K562 (cell line): ENCODE results near the gene DND1. TPM values are rescaled to one million over a fixed set of nuclear protein-coding genes. Genes with fewer than 3 reads are reported as not detected.

Experiments used
- ATF7 ChIP-seq: fragments of 450-650 bp; IDR thresholded peaks from 2 replicates; pipeline ENCODE4 v1.7.1; 2014; ENCODE audit warnings: mild to moderate bottlenecking, moderate library complexity
- BRD9 ChIP-seq: fragments of 450-650 bp; IDR thresholded peaks from 2 replicates; pipeline ENCODE4 v1.6.1; 2018; ENCODE audit warnings: low read depth; ENCODE audit not compliant: partially characterized antibody
- CBFB ChIP-seq: sonication (generic); formaldehyde crosslinking; IDR thresholded peaks from 2 replicates; pipeline ENCODE4 v1.4.0; 2020; ENCODE audit warnings: mild to moderate bottlenecking, missing genetic modification reagents
- EGR1 ChIP-seq: fragments of 450-650 bp; conservative IDR thresholded peaks from 2 replicates; pipeline ENCODE4 v1.6.1; 2017; ENCODE audit warnings: mild to moderate bottlenecking
- EP400 ChIP-seq: fragments of 450-650 bp; IDR thresholded peaks from 2 replicates; pipeline ENCODE4 v1.6.1; 2017; ENCODE audit warnings: antibody characterized with exemption, mild to moderate bottlenecking, moderate library complexity
- GABPA ChIP-seq: fragments of 200-800 bp; sonication (Bioruptor generic); conservative IDR thresholded peaks from 2 replicates; pipeline ENCODE4 v1.6.1; 2016; ENCODE audit warnings: low read depth, missing genetic modification characterization, missing compliant biosample characterization
- HNRNPK ChIP-seq: fragments of 200-400 bp; formaldehyde crosslinking; IDR thresholded peaks from one replicate; pipeline ENCODE4 v1.6.1; 2018; ENCODE audit warnings: mild to moderate bottlenecking, low read depth, low read length; ENCODE audit not compliant: poor library complexity, severe bottlenecking
- KLF13 ChIP-seq: fragments of 450-650 bp; IDR thresholded peaks from 2 replicates; pipeline ENCODE4 v1.6.1; 2016; ENCODE audit warnings: missing genetic modification characterization, low read depth, mild to moderate bottlenecking, missing compliant biosample characterization, moderate library complexity, borderline replicate concordance
- NCOR1 ChIP-seq: fragments of 450-650 bp; IDR thresholded peaks from 2 replicates; pipeline ENCODE4 v1.6.1; 2016; ENCODE audit warnings: mild to moderate bottlenecking, moderate library complexity
- NFE2L1 ChIP-seq: fragments of 450-650 bp; IDR thresholded peaks from 2 replicates; pipeline ENCODE4 v1.6.1; 2016; ENCODE audit warnings: missing genetic modification characterization, low read depth, mild to moderate bottlenecking, missing compliant biosample characterization, moderate library complexity, borderline replicate concordance
- SMARCB1 ChIP-seq: IDR thresholded peaks from 2 replicates; pipeline ENCODE4 v1.6.1; 2011; ENCODE audit warnings: improper control_type of control experiment, low read depth; ENCODE audit not compliant: insufficient read length
- SMC3 ChIP-seq: conservative IDR thresholded peaks from 2 replicates; pipeline ENCODE4 v1.6.1; 2011; ENCODE audit warnings: low read depth, low read length, improper control_type of control experiment; ENCODE audit not compliant: insufficient read depth
- SP1 ChIP-seq: sonication (generic); formaldehyde crosslinking; IDR thresholded peaks from 2 replicates; pipeline ENCODE4 v1.8.1; 2022; ENCODE audit warnings: mild to moderate bottlenecking, missing genetic modification reagents
- SRSF3 ChIP-seq: fragments of 200-400 bp; formaldehyde crosslinking; IDR thresholded peaks from 2 replicates; pipeline ENCODE4 v1.6.1; 2016; ENCODE audit warnings: mild to moderate bottlenecking, low read length, moderate library complexity; ENCODE audit not compliant: insufficient read depth
- SUPT5H ChIP-seq: fragments of 450-650 bp; IDR thresholded peaks from 2 replicates; pipeline ENCODE4 v1.6.1; 2016
- TBL1XR1 ChIP-seq, 2 experiments: IDR thresholded peaks; 2 replicates each; pipeline ENCODE4 v1.6.1; 2012; ENCODE audit warnings: improper control_type of control experiment in 2 of 2, low read length in 2 of 2, mild to moderate bottlenecking in 1 of 2
- TRIM28 ChIP-seq: fragments of 450-650 bp; IDR thresholded peaks from 2 replicates; pipeline ENCODE4 v1.6.1; 2017
- ZFX ChIP-seq: sonication (generic); formaldehyde crosslinking; IDR thresholded peaks from 2 replicates; pipeline ENCODE4 v1.8.0; 2022; ENCODE audit warnings: mild to moderate bottlenecking, missing genetic modification reagents, moderate library complexity
- ZNF316 ChIP-seq: fragments of 450-650 bp; IDR thresholded peaks from 2 replicates; pipeline ENCODE4 v1.6.1; 2016
- ZNF586 ChIP-seq: fragments of 450-650 bp; formaldehyde crosslinking; conservative IDR thresholded peaks from 2 replicates; pipeline ENCODE4 v1.4.0; 2020; ENCODE audit warnings: mild to moderate bottlenecking, moderate library complexity
- ZNF589 ChIP-seq: fragments of 200-800 bp; sonication (Bioruptor generic); IDR thresholded peaks from 2 replicates; pipeline ENCODE4 v1.6.1; 2016; ENCODE audit warnings: low read depth, missing genetic modification characterization, missing compliant biosample characterization
- polyA plus RNA-seq, 8 experiments: library from polyadenylated mRNA; depleted of rRNA in 4 of 8; stranded (reverse) in 5 of 8; unstranded in 3 of 8; fragments of >200 nt; fragmentation: Nextera tagmentation in 2 of 8; fragmentation: Illumina TruSeq in 1 of 8; extraction: Ambion mirVana in 2 of 8; extraction: Trizol in 1 of 8; gene quantifications; 2 replicates each; pipeline versions ENCODE4 v1.2.1 to v1.2.3, GENCODE V29; 2011 to 2014; ENCODE audit warnings: inconsistent platforms in 1 of 8, missing spikeins in 1 of 8
- total RNA-seq, 7 experiments: library from RNA; depleted of rRNA in 6 of 7; stranded (reverse); fragments of >200 nt in 6 of 7; fragmentation: Illumina TruSeq in 2 of 7; extraction: Trizol in 2 of 7; gene quantifications; 2 replicates each; pipeline versions ENCODE4 v1.2.1 to v1.2.3, GENCODE V29; 2011 to 2021; ENCODE audit warnings: low replicate concordance in 1 of 7
- TF ChIP-seq, protein P1 (sequence below): fragments of 250-450 bp; sonication (Bioruptor Pico); IDR thresholded peaks from 2 replicates; pipeline ENCODE4 v1.5.0; 2020; ENCODE audit warnings: mild to moderate bottlenecking
- TF ChIP-seq, protein P2 (sequence below), 2 experiments: fragments of 200-800 bp in 1 of 2; sonication (Bioruptor generic) in 1 of 2; sonication (generic) in 1 of 2; formaldehyde crosslinking in 1 of 2; IDR thresholded peaks in 1 of 2; conservative IDR thresholded peaks in 1 of 2; 2 replicates each; pipeline versions ENCODE4 v1.5.0 to v1.6.1; 2016 to 2020; ENCODE audit warnings: missing compliant biosample characterization in 1 of 2, missing genetic modification characterization in 1 of 2, missing genetic modification reagents in 1 of 2
- TF ChIP-seq, protein P3 (sequence below): sonication (generic); formaldehyde crosslinking; IDR thresholded peaks from 2 replicates; pipeline ENCODE4 v1.5.0; 2020; ENCODE audit warnings: missing genetic modification reagents
- TF ChIP-seq, protein P4 (sequence below): fragments of 250-450 bp; sonication (Bioruptor Pico); IDR thresholded peaks from 2 replicates; pipeline ENCODE4 v1.8.0; 2021; ENCODE audit warnings: moderate library complexity, mild to moderate bottlenecking, inconsistent platforms
- TF ChIP-seq, protein P5 (sequence below): fragments of 250-450 bp; sonication (Bioruptor Pico); IDR thresholded peaks from 2 replicates; pipeline ENCODE4 v1.9.0; 2021; ENCODE audit warnings: mild to moderate bottlenecking

Gene DND1
- total and polyA plus RNA-seq, 9 of the 15 experiments (the other 6 are each of a cell fraction or from before 2014, with no cell fraction given): 0.37 to 2.0 (median 0.90) TPM; not detected in 3

DNA sequence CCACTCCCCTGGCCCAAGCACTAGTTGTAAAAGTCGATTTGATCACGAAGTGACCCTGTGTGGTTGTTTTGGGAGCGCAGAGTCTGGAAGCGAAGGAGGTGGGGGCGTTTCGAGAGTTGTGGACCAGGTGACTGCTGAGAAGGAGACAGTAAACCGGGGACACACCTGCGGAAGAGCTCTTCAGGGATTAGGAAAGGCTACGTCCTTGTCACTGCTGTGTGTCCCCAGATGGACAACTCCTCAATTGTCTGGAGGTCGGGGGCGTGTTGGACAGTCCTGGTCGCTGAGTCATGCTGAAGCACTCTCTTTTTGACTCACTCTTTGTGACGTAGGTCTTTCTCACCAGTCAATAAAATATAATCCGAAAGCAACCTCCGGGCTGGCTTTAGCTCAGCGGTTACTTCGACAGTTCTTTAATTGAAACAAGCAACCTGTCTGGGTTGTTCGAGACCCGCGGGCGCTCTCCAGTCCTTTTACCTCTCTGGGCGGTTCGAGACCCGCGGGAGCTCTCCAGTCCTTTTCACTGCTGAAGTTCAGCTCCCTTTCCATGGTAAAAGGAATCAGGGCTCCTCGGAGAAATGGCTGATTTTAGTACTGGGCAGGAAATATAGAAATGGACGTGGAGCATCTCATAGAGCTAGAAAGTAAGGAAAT, 37.6 kb upstream of the DND1 start (continued):
- TF ChIP-seq, protein P1, sequence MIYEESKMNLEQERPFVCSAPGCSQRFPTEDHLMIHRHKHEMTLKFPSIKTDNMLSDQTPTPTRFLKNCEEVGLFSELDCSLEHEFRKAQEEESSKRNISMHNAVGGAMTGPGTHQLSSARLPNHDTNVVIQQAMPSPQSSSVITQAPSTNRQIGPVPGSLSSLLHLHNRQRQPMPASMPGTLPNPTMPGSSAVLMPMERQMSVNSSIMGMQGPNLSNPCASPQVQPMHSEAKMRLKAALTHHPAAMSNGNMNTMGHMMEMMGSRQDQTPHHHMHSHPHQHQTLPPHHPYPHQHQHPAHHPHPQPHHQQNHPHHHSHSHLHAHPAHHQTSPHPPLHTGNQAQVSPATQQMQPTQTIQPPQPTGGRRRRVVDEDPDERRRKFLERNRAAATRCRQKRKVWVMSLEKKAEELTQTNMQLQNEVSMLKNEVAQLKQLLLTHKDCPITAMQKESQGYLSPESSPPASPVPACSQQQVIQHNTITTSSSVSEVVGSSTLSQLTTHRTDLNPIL (CRISPR knock-in tag): no peak
- TF ChIP-seq ZNF589 (CRISPR knock-in tag): peak; percentile 75; the same call in 1 of the 2 replicates
- TF ChIP-seq ATF7: peak; percentile 95
- peak; percentile 79 for TF ChIP-seq SMARCB1
- peak; percentile 83 for TF ChIP-seq KLF13 (tag)
- TF ChIP-seq SP1 (CRISPR knock-in tag): peak; percentile 91
- TF ChIP-seq ZNF316: peak; percentile 97
- TF ChIP-seq, protein P2, sequence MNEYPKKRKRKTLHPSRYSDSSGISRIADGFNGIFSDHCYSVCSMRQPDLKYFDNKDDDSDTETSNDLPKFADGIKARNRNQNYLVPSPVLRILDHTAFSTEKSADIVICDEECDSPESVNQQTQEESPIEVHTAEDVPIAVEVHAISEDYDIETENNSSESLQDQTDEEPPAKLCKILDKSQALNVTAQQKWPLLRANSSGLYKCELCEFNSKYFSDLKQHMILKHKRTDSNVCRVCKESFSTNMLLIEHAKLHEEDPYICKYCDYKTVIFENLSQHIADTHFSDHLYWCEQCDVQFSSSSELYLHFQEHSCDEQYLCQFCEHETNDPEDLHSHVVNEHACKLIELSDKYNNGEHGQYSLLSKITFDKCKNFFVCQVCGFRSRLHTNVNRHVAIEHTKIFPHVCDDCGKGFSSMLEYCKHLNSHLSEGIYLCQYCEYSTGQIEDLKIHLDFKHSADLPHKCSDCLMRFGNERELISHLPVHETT (CRISPR knock-in tag; conservative IDR thresholded peaks at IDR 0.05 in 1 of 2, IDR thresholded peaks at IDR 0.05 in 1 of 2): 0 out of 4 replicates have a peak, but pooled peaks of 1 of the 2 experiments have one; percentile 23
- no peak for TF ChIP-seq HNRNPK
- no peak for TF ChIP-seq SMC3
- TF ChIP-seq GABPA (tag): peak; percentile 39
- TF ChIP-seq, protein P3, sequence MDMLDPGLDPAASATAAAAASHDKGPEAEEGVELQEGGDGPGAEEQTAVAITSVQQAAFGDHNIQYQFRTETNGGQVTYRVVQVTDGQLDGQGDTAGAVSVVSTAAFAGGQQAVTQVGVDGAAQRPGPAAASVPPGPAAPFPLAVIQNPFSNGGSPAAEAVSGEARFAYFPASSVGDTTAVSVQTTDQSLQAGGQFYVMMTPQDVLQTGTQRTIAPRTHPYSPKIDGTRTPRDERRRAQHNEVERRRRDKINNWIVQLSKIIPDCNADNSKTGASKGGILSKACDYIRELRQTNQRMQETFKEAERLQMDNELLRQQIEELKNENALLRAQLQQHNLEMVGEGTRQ (CRISPR knock-in tag): no peak
- peak; percentile 76 for TF ChIP-seq EP400
- TF ChIP-seq SRSF3: no peak
- TF ChIP-seq NCOR1: peak; percentile 59; the same call in 1 of the 2 replicates
- TF ChIP-seq ZNF586 (CRISPR knock-in tag): no peak
- TF ChIP-seq TBL1XR1 (IDR thresholded peaks at IDR 0.05; ENCODE audit: low read length in 2 of 2): peak; percentile 60 to 92; a peak in 3 of 4 replicates
- TF ChIP-seq TRIM28: no peak
- TF ChIP-seq ZFX (CRISPR knock-in tag): peak; percentile 62
- TF ChIP-seq, protein P4, sequence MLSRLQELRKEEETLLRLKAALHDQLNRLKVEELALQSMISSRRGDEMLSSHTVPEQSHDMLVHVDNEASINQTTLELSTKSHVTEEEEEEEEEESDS: no peak
- TF ChIP-seq, protein P5, sequence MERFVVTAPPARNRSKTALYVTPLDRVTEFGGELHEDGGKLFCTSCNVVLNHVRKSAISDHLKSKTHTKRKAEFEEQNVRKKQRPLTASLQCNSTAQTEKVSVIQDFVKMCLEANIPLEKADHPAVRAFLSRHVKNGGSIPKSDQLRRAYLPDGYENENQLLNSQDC: no peak
- TF ChIP-seq NFE2L1 (tag): peak; percentile 76
- no peak for TF ChIP-seq CBFB
- peak; percentile 98 for TF ChIP-seq BRD9
- peak; percentile 74 for TF ChIP-seq SUPT5H
- peak; percentile 93 for TF ChIP-seq EGR1
